Measurements from ENCODE around the gene CDK2. TPM values are rescaled to one million over a fixed set of nuclear protein-coding genes. Genes with fewer than 3 reads are reported as not detected.
"Not testable (repeated sequence)": the region's sequence is repeated elsewhere in the genome, so short reads cannot be mapped to it uniquely, and the experiment has no call there.

The CDK2 gene
- total RNA-seq, 1 donor from 2014 or later, result 22.2 TPM

- no peak overlapping the region for H3K27ac ChIP-seq
- H3K4me1 ChIP-seq, result peaks cover 5% of the 10 kb centered on the region
- DNase-seq (no peak), ATAC-seq (no peak)
- H3K36me3 ChIP-seq, result peaks cover 77% of the 10 kb centered on the region
- H3K4me3 ChIP-seq, result no peak overlapping the region
- TF ChIP-seq CTCF (IDR thresholded peaks at IDR 0.05), result no peak
- intact Hi-C loops (cut with DNase I), result no loop called here
- no peaks in the 10 kb centered on the region for H3K9me3 ChIP-seq
- H3K27me3 ChIP-seq (ENCODE audit: low read depth), result no peaks in the 10 kb centered on the region
These were observed 18.2 kb downstream of the CDK2 start for GRCh38 chr12:55984861-55985260.

GRCh38 chr12:55985341-55985740, 18.7 kb downstream of the CDK2 start:
- Histone ChIP-seq H3K9me3 (no peaks in the 10 kb centered on the region), H3K4me3 (no peak overlapping the region), H3K27me3 (ENCODE audit: low read depth) (no peaks in the 10 kb centered on the region), H3K4me1 (peaks cover 5% of the 10 kb centered on the region), H3K27ac (no peak overlapping the region), H3K36me3 (peaks cover 81% of the 10 kb centered on the region)
- TF ChIP-seq CTCF (IDR thresholded peaks at IDR 0.05), result no peak
- intact Hi-C loops (cut with DNase I), result no loop called here
- DNase-seq, result no peak
- ATAC-seq, result no peak

GRCh38 chr12:55985976-55986375, 19.3 kb downstream of the CDK2 start:
- H3K4me1 ChIP-seq; ATAC-seq; H3K27ac ChIP-seq; H3K9me3 ChIP-seq; H3K27me3 ChIP-seq (ENCODE audit: low read depth); H3K4me3 ChIP-seq; DNase-seq; intact Hi-C loops (cut with DNase I): not testable (repeated sequence)
- H3K36me3 ChIP-seq, result peaks cover 81% of the 10 kb centered on the region

- no peak for DNase-seq
- peaks cover 3% of the 10 kb centered on the region for H3K4me1 ChIP-seq
- H3K36me3 ChIP-seq, result peaks cover 88% of the 10 kb centered on the region
- intact Hi-C loops (cut with DNase I), result no loop called here
- H3K4me3 ChIP-seq, result no peak overlapping the region
- H3K27ac ChIP-seq, result no peak overlapping the region
- H3K9me3 ChIP-seq, result no peaks in the 10 kb centered on the region
- no peaks in the 10 kb centered on the region for H3K27me3 ChIP-seq (ENCODE audit: low read depth)
- TF ChIP-seq CTCF (IDR thresholded peaks at IDR 0.05), result no peak
- ATAC-seq, result no peak
These were observed 24.5 kb downstream of the CDK2 start for GRCh38 chr12:55991110-55991509.

- no peak overlapping the region for H3K27ac ChIP-seq
- ATAC-seq, result no peak
- no peaks in the 10 kb centered on the region for H3K9me3 ChIP-seq
- H3K27me3 ChIP-seq (ENCODE audit: low read depth), result no peaks in the 10 kb centered on the region
- intact Hi-C loops (cut with DNase I), result no loop called here
- H3K4me1 ChIP-seq, result peaks cover 15% of the 10 kb centered on the region
- peaks cover 66% of the 10 kb centered on the region for H3K36me3 ChIP-seq
- no peak for TF ChIP-seq CTCF (IDR thresholded peaks at IDR 0.05)
- no peak for DNase-seq
- H3K4me3 ChIP-seq, result no peak overlapping the region
These were observed 26.7 kb downstream of the CDK2 start for GRCh38 chr12:55993230-55993853.

GRCh38 chr12:55995366-55995765, 28.7 kb downstream of the CDK2 start:
- Histone ChIP-seq H3K9me3 (no peaks in the 10 kb centered on the region), H3K27me3 (ENCODE audit: low read depth) (no peaks in the 10 kb centered on the region), H3K27ac (no peak overlapping the region), H3K4me1 (peaks cover 15% of the 10 kb centered on the region), H3K4me3 (no peak overlapping the region), H3K36me3 (peaks cover 45% of the 10 kb centered on the region)
- DNase-seq (no peak), ATAC-seq (no peak)
- intact Hi-C loops (cut with DNase I), result no loop called here
- no peak for TF ChIP-seq CTCF (IDR thresholded peaks at IDR 0.05)

Data from lower lobe of right lung (tissue), 2 donors.